CD4-positive, alpha-beta T cell treated with Interleukin-17A for 4 hours (primary cell): ENCODE measurements around the gene KHDRBS2.

Experiments used
- DNase-seq: peaks from one replicate; pipeline ENCODE4 v3.0.0-alpha.2; 2020; ENCODE audit warnings: mixed read lengths

Gene KHDRBS2

DNA sequence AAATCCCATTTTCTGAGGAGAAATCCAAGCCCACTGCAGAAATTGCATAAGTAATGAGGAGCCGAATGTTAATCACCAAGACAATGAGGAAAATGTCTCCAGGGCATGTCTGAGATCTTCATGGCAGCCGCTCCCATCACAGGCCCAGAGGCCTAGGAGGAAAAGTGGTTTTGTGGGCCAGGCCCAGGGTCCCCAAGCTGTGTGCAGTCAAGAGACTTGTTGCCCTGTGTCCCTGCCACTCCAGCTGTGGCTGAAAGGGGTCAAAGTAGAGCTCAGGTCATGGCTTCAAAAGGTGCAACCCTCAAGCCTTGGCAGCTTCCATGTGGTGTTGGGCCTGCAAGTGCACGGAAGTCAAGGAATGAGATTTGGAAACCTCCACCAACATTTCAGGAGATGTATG is 276.6 kb downstream of the KHDRBS2 start:
- DNase-seq: no peak

DNA sequence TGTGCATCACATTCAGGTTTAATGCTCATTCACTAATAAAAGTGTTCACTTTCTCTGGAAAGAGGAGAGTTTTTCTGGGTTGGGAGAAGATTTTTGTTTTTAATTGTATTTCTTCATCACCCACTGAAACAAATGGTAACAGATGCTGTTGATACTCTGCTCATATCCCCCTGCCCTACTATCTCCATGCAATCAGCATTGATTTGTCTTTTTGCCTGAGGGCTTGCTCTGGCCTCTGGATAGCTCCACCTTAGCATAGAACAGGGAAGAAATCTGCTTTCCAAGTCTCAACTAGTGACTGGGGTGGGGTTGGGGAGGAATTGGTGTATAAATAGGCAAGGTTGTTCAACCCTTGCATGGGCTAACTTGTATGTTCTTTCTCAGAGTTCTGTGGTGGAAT is 296.4 kb downstream of the KHDRBS2 start:
- no peak for DNase-seq

DNA sequence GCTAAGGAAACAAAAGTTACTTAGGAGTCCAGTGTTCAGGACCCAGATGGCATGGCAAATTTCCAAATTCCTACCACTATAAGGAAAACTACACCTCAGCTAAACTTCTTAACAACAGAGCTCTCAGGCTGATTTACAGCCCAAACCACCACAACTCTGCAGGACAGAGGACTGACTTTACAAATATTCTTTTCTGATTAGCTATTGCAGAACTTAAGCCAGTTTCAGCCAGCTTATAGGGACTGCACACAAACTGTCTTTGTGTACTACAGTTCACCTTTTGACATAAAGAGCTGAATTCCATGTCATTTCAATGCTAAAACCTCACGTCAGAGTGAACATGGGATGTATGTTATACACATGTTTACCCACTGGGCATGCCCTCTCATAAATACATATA is 305.4 kb downstream of the KHDRBS2 start:
- no peak for DNase-seq

GRCh38 chr6:61977947-61978346 is 308.1 kb downstream of the KHDRBS2 start:
- no peak for DNase-seq

DNA sequence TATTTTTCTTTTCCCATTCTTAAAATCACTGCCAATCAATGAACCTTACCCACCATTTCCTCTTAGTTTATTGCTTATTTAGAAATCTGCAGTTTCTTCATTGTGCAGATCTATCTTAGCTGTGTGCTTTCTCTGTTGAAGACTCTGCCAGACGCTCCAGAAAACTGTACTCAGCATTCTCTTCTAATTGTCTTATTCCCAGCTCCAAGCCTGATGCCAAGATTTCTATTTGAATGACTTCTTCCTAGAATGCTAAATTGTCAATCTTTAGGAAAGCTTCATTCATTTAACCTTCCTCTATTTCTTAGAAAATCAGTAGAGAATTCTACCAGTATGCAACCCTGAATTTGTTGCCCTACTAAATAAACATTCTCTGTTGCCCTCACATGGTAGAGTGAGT is 308.9 kb downstream of the KHDRBS2 start:
- DNase-seq: no peak

GRCh38 chr6:61959196-61959595 is 326.8 kb downstream of the KHDRBS2 start:
- no peak for DNase-seq

DNA sequence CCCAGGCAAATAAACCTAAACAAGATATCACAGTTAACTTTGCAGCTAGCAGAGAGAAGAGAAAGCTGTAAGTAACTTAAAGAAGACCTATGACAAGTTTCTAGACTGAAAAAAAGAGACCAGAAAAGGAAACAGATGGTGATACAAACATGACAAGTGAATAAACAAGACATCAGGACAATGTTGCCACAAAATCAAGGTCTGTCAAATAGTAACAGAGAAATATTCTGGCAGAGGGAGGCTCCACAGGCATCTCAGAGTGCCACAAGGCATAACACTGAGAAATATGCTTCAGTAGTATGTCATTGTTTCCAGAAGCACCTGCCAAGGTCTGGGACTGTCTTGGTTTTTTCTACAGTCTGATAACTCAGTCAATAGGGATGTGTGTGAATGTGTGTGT is 332.2 kb downstream of the KHDRBS2 start:
- no peak for DNase-seq

DNA sequence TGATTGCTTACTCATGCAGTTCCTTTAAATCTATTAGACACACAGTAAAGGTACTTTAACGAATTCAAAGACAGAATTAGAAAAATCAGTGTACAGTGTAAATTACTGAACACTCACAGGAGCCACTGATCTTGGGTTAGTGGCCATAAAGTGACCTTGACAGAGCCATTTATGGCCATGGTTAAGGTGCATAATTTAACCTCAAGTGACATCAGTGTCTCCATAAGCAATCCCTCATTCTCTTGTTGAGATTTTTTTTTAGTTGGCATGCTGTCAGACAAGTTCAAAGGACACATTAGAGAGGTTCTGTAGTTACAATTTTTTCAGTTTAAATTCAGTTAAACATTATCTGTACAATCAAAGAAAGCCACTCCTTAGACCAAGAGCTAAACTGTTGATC is 334.4 kb downstream of the KHDRBS2 start:
- DNase-seq: no peak

- DNase-seq: no peak
Observed at GRCh38 chr6:61950811-61951210, 335.2 kb downstream of the KHDRBS2 start.

DNA sequence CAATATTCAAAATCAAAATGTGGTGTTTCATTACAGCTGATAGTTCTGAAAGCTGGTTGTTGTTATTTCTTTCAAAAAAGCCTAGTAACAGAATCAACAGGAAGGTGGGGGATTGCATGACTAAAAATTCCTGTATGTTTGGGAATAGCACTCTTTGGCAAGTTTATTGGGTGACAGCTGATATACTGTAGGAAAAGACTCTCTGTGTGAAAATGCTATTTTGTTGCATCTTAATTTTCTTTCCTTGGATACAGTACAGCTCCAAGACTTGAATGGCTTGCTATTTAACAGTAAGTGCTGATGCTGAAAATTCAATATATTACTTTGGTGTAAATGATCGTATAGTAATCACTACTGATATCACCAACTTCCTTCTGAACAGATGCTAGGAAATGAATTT is 336.1 kb downstream of the KHDRBS2 start:
- DNase-seq: no peak

DNA sequence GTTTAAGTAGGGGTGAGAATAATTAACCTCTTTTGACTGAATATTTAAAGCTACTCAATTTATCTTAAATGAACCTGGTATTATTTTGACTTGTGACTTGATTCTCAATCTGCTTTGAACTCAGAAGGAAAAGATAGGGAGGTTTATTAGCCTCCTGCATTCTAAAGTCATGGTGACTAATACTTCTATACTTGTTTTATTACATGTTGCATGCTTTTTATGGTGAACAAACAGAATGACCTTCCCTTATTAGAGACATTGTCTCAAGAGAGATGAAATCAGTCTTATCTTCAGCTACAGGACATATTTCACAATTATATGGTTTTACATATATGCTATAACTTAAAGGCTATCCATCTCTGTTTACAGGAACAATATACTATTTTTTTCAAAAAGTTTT is 336.9 kb downstream of the KHDRBS2 start:
- no peak for DNase-seq

- no peak for DNase-seq
Observed at GRCh38 chr6:61947311-61947947, 338.6 kb downstream of the KHDRBS2 start.

DNA sequence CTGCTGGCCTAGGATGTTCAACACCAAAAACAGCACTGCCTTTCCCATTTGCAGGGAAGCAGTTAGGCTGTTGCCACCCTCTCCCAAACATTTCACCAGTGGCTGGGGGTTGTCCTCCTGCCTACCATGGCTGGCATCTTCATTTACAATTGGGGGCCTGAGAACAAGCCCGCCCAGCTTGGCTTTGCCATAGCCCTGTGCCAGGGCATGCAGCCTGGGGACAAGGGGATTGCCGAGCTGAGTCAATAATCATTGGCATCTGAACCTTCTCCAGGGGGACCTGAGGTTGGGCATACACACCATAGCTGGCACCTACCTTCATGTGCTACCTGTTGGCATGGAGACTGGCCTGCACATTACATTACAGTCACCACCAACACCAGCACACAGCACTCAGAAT is 345.1 kb downstream of the KHDRBS2 start:
- no peak for DNase-seq

GRCh38 chr6:61935242-61935846 is 350.7 kb downstream of the KHDRBS2 start:
- DNase-seq: no peak

GRCh38 chr6:61909486-61909885 is 376.5 kb downstream of the KHDRBS2 start:
- DNase-seq: no peak

DNA sequence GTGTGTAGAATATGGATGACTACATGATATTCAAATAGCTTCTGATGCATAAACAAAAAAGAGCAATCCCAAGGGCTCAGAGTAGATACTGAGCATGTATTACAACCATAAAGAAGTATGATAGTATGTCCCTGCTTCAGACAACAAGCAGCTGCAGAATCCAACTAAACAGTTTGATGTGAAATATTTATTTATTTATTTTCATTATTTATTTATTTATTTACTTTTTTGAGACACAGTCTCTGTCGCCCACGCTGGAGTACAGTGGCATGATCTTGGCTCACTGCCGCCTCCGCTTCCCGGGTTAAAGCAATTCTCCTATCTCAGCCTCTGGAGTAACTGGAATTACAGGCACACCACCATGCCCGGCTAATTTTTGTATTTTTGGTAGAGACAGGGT is 384.3 kb downstream of the KHDRBS2 start:
- no peak for DNase-seq

- no peak for DNase-seq
Observed at GRCh38 chr6:61894536-61894935, 391.5 kb downstream of the KHDRBS2 start.

- DNase-seq: no peak
Observed at GRCh38 chr6:61887423-61887822, 398.6 kb downstream of the KHDRBS2 start.

DNA sequence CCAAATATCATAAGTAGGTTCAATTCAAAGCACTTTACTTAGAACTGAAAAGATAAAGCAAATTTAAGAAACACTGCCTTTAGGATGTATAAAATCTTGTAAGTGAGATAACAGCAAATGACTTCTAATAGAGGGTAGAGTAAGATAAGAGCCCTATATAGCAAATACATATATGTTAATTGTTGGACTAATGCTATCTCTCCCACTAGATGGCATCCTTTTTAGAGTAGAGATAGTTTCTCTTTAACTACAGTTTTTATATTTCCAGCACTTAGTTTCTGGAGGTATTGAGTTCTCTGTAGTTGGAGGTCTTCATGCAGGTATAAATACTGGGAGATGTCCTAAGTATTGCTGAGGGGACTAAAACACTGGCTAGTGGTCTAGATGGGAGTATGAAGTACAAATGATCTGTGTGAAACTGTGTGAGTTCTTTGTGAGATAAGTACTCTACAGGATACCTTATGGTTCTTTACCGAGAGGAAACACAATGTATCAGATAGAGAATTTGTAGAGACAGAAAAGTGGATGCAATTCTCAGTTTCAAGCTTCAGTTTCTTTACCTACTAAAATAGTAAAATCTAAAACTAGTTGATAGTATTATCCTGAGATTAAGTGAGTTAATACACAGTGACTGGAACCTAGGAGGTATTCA is 399.3 kb downstream of the KHDRBS2 start:
- no peak for DNase-seq

DNA sequence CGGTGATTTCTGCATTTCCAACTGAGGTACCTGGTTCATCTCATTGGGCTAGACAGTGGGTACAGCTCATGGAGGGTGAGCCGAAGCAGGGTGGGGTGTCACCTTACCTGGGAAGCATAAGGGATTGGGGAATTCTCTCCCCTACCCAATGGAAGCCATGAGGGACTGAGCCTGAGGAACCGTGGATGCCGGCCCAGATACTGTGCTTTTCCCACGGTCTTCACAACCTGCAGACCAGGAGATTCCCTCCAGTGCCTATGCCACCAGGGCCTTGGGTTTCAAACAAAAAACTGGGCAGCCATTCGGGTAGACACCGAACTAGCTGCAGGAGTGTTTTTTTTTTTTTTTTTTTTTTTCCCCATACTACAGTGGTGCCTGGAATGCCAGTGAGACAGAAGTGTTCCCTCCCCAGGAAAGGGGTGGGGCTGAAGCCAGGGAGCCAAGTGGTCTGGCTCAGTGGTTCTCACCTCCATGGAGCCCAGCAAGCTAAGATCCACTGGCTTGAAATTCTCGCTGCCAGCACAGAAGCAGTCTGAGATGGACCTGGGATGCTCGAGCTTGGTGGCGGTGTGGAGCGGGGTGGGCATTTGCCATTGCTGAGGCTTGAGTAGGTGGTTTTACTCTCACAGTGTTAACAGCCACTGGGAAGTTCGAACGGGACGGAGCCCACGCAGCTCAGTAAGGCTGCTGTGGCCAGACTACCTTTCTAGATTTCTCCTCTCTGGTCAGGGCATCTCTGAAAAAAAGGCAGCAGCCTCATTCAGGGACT is 416.2 kb downstream of the KHDRBS2 start:
- DNase-seq: no peak

DNA sequence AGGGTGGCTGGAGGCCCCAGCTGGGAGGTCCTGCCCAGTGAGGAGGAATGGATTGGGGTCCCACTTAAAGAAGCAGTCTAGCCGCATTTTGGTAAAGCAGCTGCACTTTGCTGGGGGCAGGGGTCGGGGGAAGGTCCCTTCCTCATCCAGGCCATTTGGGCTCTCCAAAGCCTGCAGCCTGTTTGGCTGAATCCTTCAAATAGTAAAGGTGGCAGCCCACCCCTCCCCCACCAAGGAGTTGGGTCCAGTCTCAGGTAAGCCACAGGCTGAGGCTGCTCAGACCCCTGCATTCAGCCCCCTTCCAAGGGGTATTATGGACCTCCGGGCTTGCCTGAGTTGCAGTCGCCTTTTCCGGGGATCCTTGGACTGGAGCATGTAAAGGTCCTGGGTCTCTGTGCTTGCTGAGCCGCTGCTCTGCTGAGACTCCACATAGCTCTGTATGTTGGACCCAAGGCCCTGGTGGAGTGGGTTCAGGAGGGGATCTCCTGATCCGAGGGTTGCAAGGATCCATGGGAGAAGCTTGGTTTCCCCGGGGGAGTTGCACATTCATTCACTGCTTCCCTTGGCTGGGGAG is 417.4 kb downstream of the KHDRBS2 start:
- no peak for DNase-seq

- DNase-seq: no peak
Observed at GRCh38 chr6:61867635-61868034, 418.4 kb downstream of the KHDRBS2 start.

GRCh38 chr6:61857541-61857940 is 428.5 kb downstream of the KHDRBS2 start:
- no peak for DNase-seq
